Non-pigmented ciliary epithelial cell (primary cell): ENCODE measurements around the gene ZNF552.
"Not testable (repeated sequence)": the region's sequence is repeated elsewhere in the genome, so short reads cannot be mapped to it uniquely, and the experiment has no call there.

Experiments
- DNase-seq: peaks from one replicate; pipeline ENCODE4 v3.0.0-alpha.2; 2010; ENCODE audit warnings: low read depth

The ZNF552 gene

GRCh38 chr19:57818378-57818777 lies 3.7 kb upstream of the ZNF552 start:
- DNase-seq = no peak

GRCh38 chr19:57817976-57818375 lies 3.3 kb upstream of the ZNF552 start:
- DNase-seq = no peak

DNA sequence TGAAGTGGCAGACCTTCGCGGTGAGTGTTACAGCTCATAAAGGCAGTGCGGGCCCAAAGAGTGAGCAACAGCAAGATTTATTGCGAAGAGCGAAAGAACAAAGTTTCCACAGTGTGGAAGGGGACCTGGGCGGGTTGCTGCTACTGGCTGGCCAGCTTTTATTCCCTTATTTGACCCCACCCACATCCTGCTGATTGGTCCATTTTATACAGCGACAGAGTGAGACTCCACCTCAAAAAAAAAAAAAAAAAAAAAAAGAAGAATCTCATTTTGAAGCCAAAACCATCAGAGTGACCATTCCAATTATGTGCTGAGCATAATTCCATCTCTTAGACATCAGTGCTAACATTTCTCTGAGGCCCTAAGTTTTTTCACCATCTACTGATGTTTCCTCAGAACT lies 1.9 kb upstream of the ZNF552 start:
- DNase-seq = no peak

DNA sequence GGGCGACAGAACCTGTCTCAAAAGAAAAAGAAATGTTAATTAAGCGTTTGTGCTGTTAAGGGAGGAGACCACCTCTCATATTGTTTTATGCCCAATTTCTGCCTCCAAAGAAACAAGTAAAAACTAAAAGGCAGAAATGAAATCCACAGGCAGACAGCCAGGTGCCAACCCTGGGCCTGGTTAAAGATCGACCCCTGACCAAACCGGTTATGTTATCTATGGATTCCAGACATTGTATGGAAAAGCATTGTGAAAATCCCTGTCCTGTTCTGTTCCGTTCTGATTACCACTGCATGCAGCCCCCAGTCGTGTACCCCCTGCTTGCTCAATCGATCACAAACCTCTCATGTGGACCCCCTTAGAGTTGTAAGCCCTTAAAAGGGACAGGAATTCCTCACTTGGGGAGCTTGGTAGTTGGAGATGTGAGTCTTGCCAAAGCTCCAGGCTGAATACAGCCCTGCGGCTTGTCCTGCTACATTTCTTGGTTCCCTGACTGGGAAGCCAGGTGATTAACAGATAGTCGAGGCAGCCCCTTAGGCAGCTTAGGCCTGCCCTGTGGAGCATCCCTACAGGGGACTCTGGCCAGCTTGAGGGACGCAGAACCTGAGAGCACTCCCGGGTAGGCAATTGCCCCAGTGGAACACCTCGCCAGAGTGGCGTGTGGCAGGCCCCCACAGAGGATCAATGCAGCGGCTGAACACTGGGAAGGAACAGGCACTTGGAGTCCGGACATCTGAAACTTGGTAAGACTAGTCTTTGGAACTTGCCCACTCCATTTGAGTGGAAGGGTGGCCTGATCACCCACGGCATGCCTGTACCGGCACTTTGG lies 748 bp upstream of the ZNF552 start:
- DNase-seq = no peak

DNA sequence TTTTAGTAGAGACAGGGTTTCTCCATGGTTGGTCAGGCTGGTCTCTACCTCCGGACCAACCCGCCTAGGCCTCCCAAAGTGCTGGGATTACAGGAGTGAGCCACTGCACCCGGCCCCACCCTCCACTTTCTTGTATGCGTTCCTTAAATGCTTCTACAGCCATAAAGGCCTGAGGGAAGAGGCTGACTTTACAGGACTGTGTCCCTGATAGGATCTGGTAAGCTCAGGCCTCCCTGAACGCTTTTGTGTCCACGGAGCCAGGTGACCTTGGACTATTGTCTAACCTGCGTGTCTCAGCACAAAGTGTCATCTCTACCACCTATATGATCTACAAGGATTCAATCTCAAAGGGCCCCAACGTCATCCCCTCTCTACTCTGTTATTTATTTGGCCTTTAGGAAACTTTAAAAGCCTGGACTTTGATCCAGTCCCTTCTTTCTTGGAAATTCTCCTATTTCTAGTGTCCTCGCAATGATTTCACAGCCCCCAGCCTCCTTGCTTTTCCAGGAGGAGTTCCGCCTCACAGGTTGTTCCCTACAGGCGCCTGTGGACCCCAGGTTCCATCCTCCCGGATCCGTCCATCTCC lies 701 bp downstream of the ZNF552 start:
- no peak for DNase-seq

- not testable (repeated sequence) for DNase-seq
These were observed 1.5 kb downstream of the ZNF552 start for GRCh38 chr19:57812975-57813820.

- no peak for DNase-seq
These were observed 2.5 kb downstream of the ZNF552 start for GRCh38 chr19:57812226-57812625.

- DNase-seq = not testable (repeated sequence)
These were observed 4.1 kb downstream of the ZNF552 start for GRCh38 chr19:57810410-57811295.

- DNase-seq = no peak
These were observed 7.2 kb downstream of the ZNF552 start for GRCh38 chr19:57807541-57807940.

- peak; percentile 85 for DNase-seq
These were observed 11.0 kb downstream of the ZNF552 start for GRCh38 chr19:57803594-57804325.

- no peak for DNase-seq
These were observed 11.5 kb downstream of the ZNF552 start for GRCh38 chr19:57803265-57803593.

- DNase-seq = no peak
These were observed 12.4 kb downstream of the ZNF552 start for GRCh38 chr19:57802269-57802668.

DNA sequence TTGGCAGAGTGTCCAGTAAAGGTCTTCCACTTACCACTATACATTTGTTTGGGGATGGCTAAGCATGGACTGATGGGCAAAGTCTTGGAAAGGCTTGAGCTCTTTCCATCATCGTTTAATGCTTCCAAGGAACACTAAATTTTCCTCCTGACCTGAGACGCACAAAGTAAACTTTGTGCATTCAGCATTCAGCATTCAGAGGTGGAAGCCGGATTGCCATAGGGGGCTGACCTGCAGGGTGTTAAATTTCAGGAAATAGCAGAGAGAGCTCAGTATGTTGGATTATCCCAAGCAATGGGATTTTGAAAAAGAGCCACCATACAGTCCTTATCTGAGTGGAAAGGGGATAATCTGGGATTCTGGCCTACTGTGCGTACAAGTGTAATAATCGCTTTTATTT lies 14.0 kb downstream of the ZNF552 start:
- no peak for DNase-seq

DNA sequence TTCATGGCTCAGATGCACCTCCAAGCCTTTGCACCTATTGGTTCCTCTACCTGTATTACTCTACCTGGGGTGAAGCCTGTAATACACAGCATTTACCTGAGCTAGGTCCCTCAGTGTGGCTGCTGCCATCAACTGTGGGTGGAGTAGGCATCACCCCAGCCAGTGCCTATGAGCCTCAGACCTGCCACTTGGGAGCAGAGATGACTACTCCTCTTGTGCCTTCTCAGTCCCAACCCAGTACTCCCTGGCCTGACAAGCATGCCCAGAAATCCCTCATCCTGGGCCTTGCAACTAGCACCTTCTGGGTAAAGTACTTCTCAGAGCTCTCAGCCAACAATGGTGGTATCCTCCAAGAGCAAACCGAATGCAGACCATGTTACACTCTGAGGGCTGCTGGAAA lies 18.1 kb downstream of the ZNF552 start:
- DNase-seq = not testable (repeated sequence)

GRCh38 chr19:57789288-57789687 lies 25.4 kb downstream of the ZNF552 start:
- no peak for DNase-seq

- DNase-seq = no peak
These were observed 26.5 kb downstream of the ZNF552 start for GRCh38 chr19:57788114-57788692.

GRCh38 chr19:57786906-57787305 lies 27.8 kb downstream of the ZNF552 start:
- DNase-seq = no peak

- DNase-seq = no peak
These were observed 28.4 kb downstream of the ZNF552 start for GRCh38 chr19:57786286-57786685.

DNA sequence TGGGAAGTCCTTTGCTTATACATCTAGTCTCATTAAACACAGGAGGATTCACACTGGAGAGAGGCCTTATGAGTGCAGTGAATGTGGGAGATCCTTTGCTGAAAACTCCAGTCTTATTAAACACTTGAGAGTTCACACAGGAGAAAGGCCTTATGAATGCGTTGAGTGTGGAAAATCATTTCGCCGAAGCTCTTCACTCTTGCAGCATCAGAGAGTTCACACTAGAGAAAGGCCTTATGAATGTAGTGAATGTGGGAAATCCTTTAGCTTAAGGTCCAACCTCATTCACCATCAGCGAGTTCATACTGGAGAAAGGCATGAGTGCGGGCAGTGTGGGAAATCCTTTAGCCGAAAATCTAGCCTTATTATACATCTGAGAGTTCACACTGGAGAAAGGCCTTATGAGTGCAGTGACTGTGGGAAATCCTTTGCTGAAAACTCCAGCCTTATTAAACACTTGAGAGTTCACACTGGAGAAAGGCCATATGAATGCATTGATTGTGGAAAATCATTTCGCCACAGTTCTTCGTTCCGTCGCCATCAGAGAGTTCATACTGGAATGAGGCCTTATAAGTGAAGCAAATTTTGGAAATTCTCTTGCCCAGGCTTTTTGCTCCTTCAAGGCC lies 35.4 kb downstream of the ZNF552 start:
- DNase-seq = no peak

- DNase-seq = no peak
These were observed 36.4 kb downstream of the ZNF552 start for GRCh38 chr19:57778336-57778735.
